Measurements from ENCODE around the gene PGM3.

- TF ChIP-seq JUN (IDR thresholded peaks at IDR 0.05) (no peak), CTCF (IDR thresholded peaks at IDR 0.05) (no peak), EP300 (IDR thresholded peaks at IDR 0.05) (no peak), RFX5 (IDR thresholded peaks at IDR 0.05) (no peak), JUNB (IDR thresholded peaks at IDR 0.05) (no peak), FOSL2 (IDR thresholded peaks at IDR 0.05) (no peak), FOSL2 (CRISPR knock-in tag; IDR thresholded peaks at IDR 0.05) (no peak), POLR2AphosphoS2 (conservative IDR thresholded peaks at IDR 0.05; ENCODE audit: low read length) (no peak), POLR2A (IDR thresholded peaks at IDR 0.05; ENCODE audit: low read length) (no peak), PHF8 (IDR thresholded peaks at IDR 0.05; ENCODE audit: borderline replicate concordance, low read depth) (no peak), RCOR1 (IDR thresholded peaks at IDR 0.05; ENCODE audit: low read depth, low read length) (no peak), EHF (CRISPR knock-in tag; IDR thresholded peaks at IDR 0.05) (no peak), ATOH8 (CRISPR knock-in tag; IDR thresholded peaks at IDR 0.05; ENCODE audit: low read depth) (no peak), KDM1A (IDR thresholded peaks at IDR 0.05; ENCODE audit: low read depth) (no peak)
Observed at GRCh38 chr6:83126223-83126622, 66.8 kb downstream of the PGM3 start.
